GM21423 (cell line): ENCODE results near the gene POFUT2.

ENCODE experiments used
- ATAC-seq: cut with Tn5 transposase; IDR thresholded peaks from one replicate; pipeline ENCODE4 v1.9.1; 2021; ENCODE audit warnings: mild to moderate bottlenecking, moderate library complexity; ENCODE audit not compliant: unreplicated experiment

POFUT2 gene

GRCh38 chr21:45226540-45227326 lies 61.0 kb downstream of the POFUT2 start:
- ATAC-seq = no peak

GRCh38 chr21:45225741-45226327 lies 61.9 kb downstream of the POFUT2 start:
- no peak for ATAC-seq

- ATAC-seq = no peak
These were observed 62.5 kb downstream of the POFUT2 start for GRCh38 chr21:45225041-45225740.

- ATAC-seq = no peak
These were observed 63.3 kb downstream of the POFUT2 start for GRCh38 chr21:45224189-45224938.

- ATAC-seq = no peak
These were observed 64.2 kb downstream of the POFUT2 start for GRCh38 chr21:45223236-45224185.

- ATAC-seq = no peak
These were observed 65.7 kb downstream of the POFUT2 start for GRCh38 chr21:45222001-45222400.

GRCh38 chr21:45220714-45221490 lies 66.8 kb downstream of the POFUT2 start:
- ATAC-seq = no peak

GRCh38 chr21:45220071-45220481 lies 67.6 kb downstream of the POFUT2 start:
- ATAC-seq = no peak

- no peak for ATAC-seq
These were observed 68.2 kb downstream of the POFUT2 start for GRCh38 chr21:45219517-45219916.

GRCh38 chr21:45217010-45217409 lies 70.7 kb downstream of the POFUT2 start:
- ATAC-seq = no peak

GRCh38 chr21:45215213-45215612 lies 72.5 kb downstream of the POFUT2 start:
- ATAC-seq = no peak
